PFSK-1 (cell line): ENCODE data around the gene FADS1.

ENCODE experiments used
- FOXP2 ChIP-seq: optimal IDR thresholded peaks from 2 replicates; pipeline ENCODE3; 2011; ENCODE audit warnings: borderline replicate concordance, control low read depth, inconsistent platforms; ENCODE audit not compliant: insufficient read depth; ENCODE audit errors: extremely low read length, extremely low read depth
- POLR2AphosphoS5 ChIP-seq: IDR thresholded peaks from 2 replicates; pipeline ENCODE4 v1.6.1; 2012; ENCODE audit warnings: low read depth, mild to moderate bottlenecking, control low read depth, low read length, moderate library complexity
- SIN3A ChIP-seq: IDR thresholded peaks from 2 replicates; pipeline ENCODE4 v1.6.1; 2012; ENCODE audit warnings: mild to moderate bottlenecking, low read length, moderate library complexity, borderline replicate concordance; ENCODE audit not compliant: insufficient read depth
- TAF1 ChIP-seq: IDR thresholded peaks from 2 replicates; pipeline ENCODE4 v1.6.1; 2012; ENCODE audit warnings: low read length, control low read depth, borderline replicate concordance; ENCODE audit not compliant: insufficient read depth
- TF ChIP-seq, protein P1 (sequence below), 2 experiments: IDR thresholded peaks; 2 replicates each; pipeline versions ENCODE4 v1.6.1 to v1.8.0; 2011 to 2012; ENCODE audit warnings: low read depth in 2 of 2, low read length in 2 of 2, control low read depth in 1 of 2, inconsistent platforms in 1 of 2, mild to moderate bottlenecking in 1 of 2, moderate library complexity in 1 of 2; ENCODE audit not compliant: insufficient read depth in 1 of 2

FADS1 gene

GRCh38 chr11:61785837-61786402, 30.9 kb downstream of the FADS1 start:
- TF ChIP-seq TAF1 (no peak), FOXP2 (no peak), SIN3A (no peak), POLR2AphosphoS5 (no peak)
- TF ChIP-seq, protein P1, sequence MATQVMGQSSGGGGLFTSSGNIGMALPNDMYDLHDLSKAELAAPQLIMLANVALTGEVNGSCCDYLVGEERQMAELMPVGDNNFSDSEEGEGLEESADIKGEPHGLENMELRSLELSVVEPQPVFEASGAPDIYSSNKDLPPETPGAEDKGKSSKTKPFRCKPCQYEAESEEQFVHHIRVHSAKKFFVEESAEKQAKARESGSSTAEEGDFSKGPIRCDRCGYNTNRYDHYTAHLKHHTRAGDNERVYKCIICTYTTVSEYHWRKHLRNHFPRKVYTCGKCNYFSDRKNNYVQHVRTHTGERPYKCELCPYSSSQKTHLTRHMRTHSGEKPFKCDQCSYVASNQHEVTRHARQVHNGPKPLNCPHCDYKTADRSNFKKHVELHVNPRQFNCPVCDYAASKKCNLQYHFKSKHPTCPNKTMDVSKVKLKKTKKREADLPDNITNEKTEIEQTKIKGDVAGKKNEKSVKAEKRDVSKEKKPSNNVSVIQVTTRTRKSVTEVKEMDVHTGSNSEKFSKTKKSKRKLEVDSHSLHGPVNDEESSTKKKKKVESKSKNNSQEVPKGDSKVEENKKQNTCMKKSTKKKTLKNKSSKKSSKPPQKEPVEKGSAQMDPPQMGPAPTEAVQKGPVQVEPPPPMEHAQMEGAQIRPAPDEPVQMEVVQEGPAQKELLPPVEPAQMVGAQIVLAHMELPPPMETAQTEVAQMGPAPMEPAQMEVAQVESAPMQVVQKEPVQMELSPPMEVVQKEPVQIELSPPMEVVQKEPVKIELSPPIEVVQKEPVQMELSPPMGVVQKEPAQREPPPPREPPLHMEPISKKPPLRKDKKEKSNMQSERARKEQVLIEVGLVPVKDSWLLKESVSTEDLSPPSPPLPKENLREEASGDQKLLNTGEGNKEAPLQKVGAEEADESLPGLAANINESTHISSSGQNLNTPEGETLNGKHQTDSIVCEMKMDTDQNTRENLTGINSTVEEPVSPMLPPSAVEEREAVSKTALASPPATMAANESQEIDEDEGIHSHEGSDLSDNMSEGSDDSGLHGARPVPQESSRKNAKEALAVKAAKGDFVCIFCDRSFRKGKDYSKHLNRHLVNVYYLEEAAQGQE (IDR thresholded peaks at IDR 0.05; ENCODE audit: insufficient read depth in 1 of 2, low read depth in 2 of 2, low read length in 2 of 2) = no peak

- TF ChIP-seq FOXP2 = no peak
- TF ChIP-seq POLR2AphosphoS5 = no peak
- no peak for TF ChIP-seq SIN3A
- TF ChIP-seq, protein P1 (IDR thresholded peaks at IDR 0.05; ENCODE audit: insufficient read depth in 1 of 2, low read depth in 2 of 2, low read length in 2 of 2) = no peak
- no peak for TF ChIP-seq TAF1
Measured at GRCh38 chr11:61784506-61784805, 32.3 kb downstream of the FADS1 start.

DNA sequence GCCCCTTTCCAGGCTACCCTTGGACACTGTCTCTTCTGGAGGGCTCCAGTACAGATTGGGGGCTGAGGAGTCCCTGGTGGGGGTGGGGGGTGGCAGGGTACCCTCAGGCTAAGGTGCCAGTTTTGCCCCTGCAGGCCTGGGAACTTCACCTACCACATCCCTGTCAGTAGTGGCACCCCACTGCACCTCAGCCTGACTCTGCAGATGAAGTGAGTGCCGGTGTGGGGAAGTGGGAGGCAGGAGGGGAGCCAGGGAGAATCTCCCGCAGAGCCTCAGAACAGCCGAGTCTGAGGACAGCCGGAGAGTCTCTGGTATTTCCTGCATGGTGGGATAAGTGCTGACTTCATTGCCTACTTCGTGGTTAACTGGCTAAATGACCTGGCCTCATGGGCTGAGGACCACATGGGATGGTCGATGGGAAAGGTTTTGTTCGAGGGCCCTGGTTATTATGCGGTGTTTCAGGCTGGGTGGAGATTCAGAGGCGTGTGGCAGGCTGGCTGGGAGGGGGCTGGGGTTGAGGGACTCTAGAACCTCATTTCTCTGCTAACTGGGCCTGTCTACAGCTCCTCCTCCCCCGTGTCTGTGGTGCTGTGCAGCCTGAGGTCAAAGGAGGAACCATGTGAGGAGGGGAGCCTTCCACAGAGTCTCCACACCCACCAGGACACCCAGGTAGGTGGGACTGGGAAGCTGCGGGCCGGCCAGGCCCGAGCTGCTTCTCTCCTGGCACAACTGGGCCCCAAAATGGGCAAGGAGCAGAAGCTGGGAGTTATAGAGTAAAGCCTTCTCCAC, 32.9 kb downstream of the FADS1 start:
- TF ChIP-seq TAF1 = no peak
- no peak for TF ChIP-seq FOXP2
- TF ChIP-seq, protein P1 (IDR thresholded peaks at IDR 0.05; ENCODE audit: insufficient read depth in 1 of 2, low read depth in 2 of 2, low read length in 2 of 2) = no peak
- TF ChIP-seq POLR2AphosphoS5 = no peak

- TF ChIP-seq, protein P1 (IDR thresholded peaks at IDR 0.05; ENCODE audit: insufficient read depth in 1 of 2, low read depth in 2 of 2, low read length in 2 of 2) = no peak
- TF ChIP-seq FOXP2 (no peak), POLR2AphosphoS5 (no peak), TAF1 (no peak), SIN3A (no peak)
Measured at GRCh38 chr11:61782841-61783240, 34.0 kb downstream of the FADS1 start.

DNA sequence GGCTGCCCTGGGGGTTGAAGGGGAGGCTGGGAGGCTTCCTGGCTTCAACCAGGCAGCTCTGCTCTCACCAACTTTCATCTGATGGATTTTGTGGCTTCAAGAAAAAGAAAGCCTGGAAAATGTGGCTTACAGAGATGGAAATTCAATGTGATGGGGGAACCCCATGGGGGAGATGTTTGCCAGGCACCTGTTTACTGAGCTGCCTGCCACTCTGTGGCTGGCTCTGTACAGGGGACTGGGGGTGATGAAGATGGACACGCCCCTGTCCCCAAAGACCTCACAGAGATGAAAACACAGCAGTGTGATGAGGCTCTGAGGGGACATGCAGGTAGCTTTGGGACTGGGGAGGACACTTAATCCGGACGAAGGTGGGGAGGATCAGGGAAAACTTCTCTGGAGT, 34.5 kb downstream of the FADS1 start:
- TF ChIP-seq TAF1 = no peak
- no peak for TF ChIP-seq POLR2AphosphoS5
- no peak for TF ChIP-seq SIN3A
